Loucy (cell line): Measurements from ENCODE around the gene SINHCAF.

Experiments used
- H2AFZ ChIP-seq: fragments of 200-600 bp; sonication (generic); 2 replicates; pipeline ENCODE4 v1.6.0; 2016; ENCODE audit warnings: antibody characterized with exemption, mild to moderate bottlenecking, low read length, moderate library complexity
- H3F3A ChIP-seq: fragments of 200-600 bp; 2 replicates; pipeline ENCODE4 v1.6.0; 2016; ENCODE audit warnings: antibody characterized with exemption, low read depth, mild to moderate bottlenecking
- H3K27me3 ChIP-seq: fragments of 200-600 bp; sonication (generic); 2 replicates; pipeline ENCODE4 v1.6.1; 2014; ENCODE audit warnings: low read length, mild to moderate bottlenecking; ENCODE audit not compliant: insufficient read depth, poor library complexity, severe bottlenecking
- H3K36me3 ChIP-seq: fragments of 200-600 bp; sonication (generic); 2 replicates; pipeline ENCODE4 v1.6.1; 2016; ENCODE audit warnings: low read length; ENCODE audit not compliant: insufficient read depth
- H3K4me1 ChIP-seq: fragments of 200-600 bp; sonication (generic); 2 replicates; pipeline ENCODE4 v1.5.1; 2014; ENCODE audit warnings: low read length, mild to moderate bottlenecking; ENCODE audit not compliant: insufficient read depth, poor library complexity, severe bottlenecking
- H3K4me2 ChIP-seq: fragments of 200-600 bp; sonication (generic); 2 replicates; pipeline ENCODE4 v1.6.0; 2014; ENCODE audit warnings: antibody characterized with exemption, low read length, low read depth, mild to moderate bottlenecking; ENCODE audit not compliant: poor library complexity, severe bottlenecking
- H3K4me3 ChIP-seq: fragments of 200-600 bp; sonication (generic); 2 replicates; pipeline ENCODE4 v1.5.1; 2014; ENCODE audit warnings: low read length, mild to moderate bottlenecking, mixed read lengths; ENCODE audit not compliant: poor library complexity, severe bottlenecking
- H3K79me2 ChIP-seq: fragments of 200-600 bp; sonication (generic); 2 replicates; pipeline ENCODE4 v1.6.1; 2014; ENCODE audit warnings: low read length; ENCODE audit not compliant: insufficient read depth
- H3K9ac ChIP-seq: fragments of 200-600 bp; sonication (generic); 2 replicates; pipeline ENCODE4 v1.6.0; 2014; ENCODE audit warnings: mild to moderate bottlenecking, low read depth, low read length, moderate library complexity; ENCODE audit not compliant: poor library complexity, severe bottlenecking
- H3K9me2 ChIP-seq: fragments of 200-600 bp; sonication (generic); replicated peaks from 2 replicates; pipeline ENCODE4 v1.6.1; 2016; ENCODE audit warnings: low read depth, low read length, mixed read lengths
- H3K9me3 ChIP-seq: fragments of 200-600 bp; sonication (generic); 2 replicates; pipeline ENCODE4 v1.6.1; 2014; ENCODE audit warnings: mild to moderate bottlenecking, antibody characterized with exemption, low read length, low read depth; ENCODE audit not compliant: insufficient read depth
- H4K20me1 ChIP-seq: fragments of 200-600 bp; sonication (generic); 2 replicates; pipeline ENCODE4 v1.6.0; 2014; ENCODE audit warnings: antibody characterized with exemption, low read length, mild to moderate bottlenecking; ENCODE audit not compliant: insufficient read depth, poor library complexity, severe bottlenecking
- CTCF ChIP-seq: fragments of 200-600 bp; sonication (generic); conservative IDR thresholded peaks from 2 replicates; pipeline ENCODE4 v1.5.1; 2014; ENCODE audit warnings: mild to moderate bottlenecking, antibody characterized with exemption, low read length
- EZH2phosphoT487 ChIP-seq: fragments of 200-600 bp; IDR thresholded peaks from 2 replicates; pipeline ENCODE4 v1.6.1; 2018; ENCODE audit warnings: antibody characterized with exemption, mild to moderate bottlenecking, moderate library complexity, borderline replicate concordance

The SINHCAF gene

GRCh38 chr12:31231611-31232360 lies 94.2 kb downstream of the SINHCAF start:
- Histone ChIP-seq H3K4me2 (no peak overlapping the region), H3F3A (no peaks in the 10 kb centered on the region), H3K4me1 (peaks cover 7% of the 10 kb centered on the region), H3K27me3 (no peaks in the 10 kb centered on the region), H3K9me3 (no peaks in the 10 kb centered on the region; the same call in 1 of the 2 replicates), H3K4me3 (no peak overlapping the region), H3K36me3 (no peaks in the 10 kb centered on the region), H3K9ac (no peak overlapping the region), H3K9me2 (no peaks in the 10 kb centered on the region), H2AFZ (no peak overlapping the region), H3K79me2 (no peaks in the 10 kb centered on the region), H4K20me1 (no peaks in the 10 kb centered on the region)
- TF ChIP-seq EZH2phosphoT487, result no peak
- TF ChIP-seq CTCF, result no peak
